ENCODE data around the gene PHEX. TPM values are rescaled to one million over a fixed set of nuclear protein-coding genes. Genes with fewer than 3 reads are reported as not detected.

PHEX gene
- total RNA-seq, 2 donors from 2014 or later = 0.24 to 0.37 TPM

DNA sequence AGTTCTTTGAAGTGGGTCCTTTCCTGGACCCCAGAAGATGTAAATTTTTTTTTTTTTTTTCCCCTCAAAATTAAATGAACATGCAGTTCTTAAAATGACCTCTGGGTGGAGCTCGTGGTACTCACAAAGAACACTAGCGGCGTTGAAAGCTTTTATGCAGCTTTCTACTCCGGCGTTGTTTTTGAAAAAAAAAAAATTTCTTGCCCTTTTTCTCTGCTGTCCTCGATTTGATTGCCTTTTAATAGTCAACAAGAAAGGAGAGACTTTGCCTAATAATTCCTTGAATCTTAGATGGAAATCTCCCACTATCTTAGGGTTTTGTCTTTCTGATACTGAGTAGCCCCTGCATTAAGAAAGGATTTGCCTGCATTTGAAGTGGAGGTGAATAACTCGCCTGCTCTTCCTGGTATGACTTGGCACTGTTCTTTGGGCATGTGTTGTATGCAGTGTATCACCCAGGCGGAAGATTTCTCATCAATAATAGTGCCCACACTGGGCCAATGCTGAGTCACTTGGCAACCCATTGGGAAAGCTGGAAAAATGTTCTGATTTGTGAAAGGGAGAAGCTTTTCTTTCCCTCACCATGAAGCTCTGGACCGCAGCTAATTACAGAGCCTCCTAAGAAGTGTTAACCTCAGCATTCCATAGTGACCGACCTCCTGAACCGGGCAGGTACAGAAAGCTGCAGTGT, 104.0 kb downstream of the PHEX start:
- H3K36me3 ChIP-seq (ENCODE audit: control insufficient read depth, insufficient read depth, low read length) = no peaks in the 10 kb centered on the region
- no peaks in the 10 kb centered on the region for H3K4me1 ChIP-seq (ENCODE audit: control insufficient read depth, insufficient read depth, low read length)
- Mint-ChIP-seq H3K4me1 (peaks cover 24% of the 10 kb centered on the region), H3K9me3 (no peaks in the 10 kb centered on the region), H3K27me3 (ENCODE audit: insufficient read depth) (peaks cover 3% of the 10 kb centered on the region), H3K36me3 (ENCODE audit: low read depth) (no peaks in the 10 kb centered on the region), H3K4me3 (no peak overlapping the region), H3K27ac (no peak overlapping the region)
- H3K9ac ChIP-seq (ENCODE audit: extremely low read depth, low read length, poor library complexity, severe bottlenecking) = no peak overlapping the region
- H3K27ac ChIP-seq (ENCODE audit: low read depth, low read length) = no peak overlapping the region
- 39% methylated on average over 11 of the region's 11 CpGs; no CpG with 5 or more reads in 1 of the 2 experiments for WGBS, 2 experiments (ENCODE audit: insufficient coverage in 1 of 2, insufficient read length in 1 of 2)
- no peaks in the 10 kb centered on the region for H3K9me3 ChIP-seq (ENCODE audit: control insufficient read depth, low read length)
- TF ChIP-seq CTCF (conservative IDR thresholded peaks at IDR 0.05) = peak; percentile 90
- no peak overlapping the region for H3K4me3 ChIP-seq (ENCODE audit: low read length)
- no peaks in the 10 kb centered on the region for H3K27me3 ChIP-seq (ENCODE audit: control insufficient read depth, insufficient read depth, low read length, poor library complexity, severe bottlenecking)
- DNase-seq = no peak

GRCh38 chrX:22136711-22137110, 104.6 kb downstream of the PHEX start:
- no peaks in the 10 kb centered on the region for H3K4me1 ChIP-seq (ENCODE audit: control insufficient read depth, insufficient read depth, low read length)
- no peak overlapping the region for H3K27ac Mint-ChIP-seq
- H3K9me3 ChIP-seq (ENCODE audit: control insufficient read depth, low read length) = no peaks in the 10 kb centered on the region
- H3K27me3 Mint-ChIP-seq (ENCODE audit: insufficient read depth) = peaks cover 3% of the 10 kb centered on the region
- 90 to 94% methylated on average over 2 to 5 of the region's 5 CpGs for WGBS, 2 experiments (ENCODE audit: insufficient coverage in 1 of 2, insufficient read length in 1 of 2)
- H3K36me3 Mint-ChIP-seq (ENCODE audit: low read depth) = no peaks in the 10 kb centered on the region
- DNase-seq = no peak
- H3K36me3 ChIP-seq (ENCODE audit: control insufficient read depth, insufficient read depth, low read length) = no peaks in the 10 kb centered on the region
- no peak overlapping the region for H3K4me3 Mint-ChIP-seq
- H3K9me3 Mint-ChIP-seq = no peaks in the 10 kb centered on the region
- H3K4me3 ChIP-seq (ENCODE audit: low read length) = no peak overlapping the region
- TF ChIP-seq CTCF (conservative IDR thresholded peaks at IDR 0.05) = no peak
- no peak overlapping the region for H3K9ac ChIP-seq (ENCODE audit: extremely low read depth, low read length, poor library complexity, severe bottlenecking)
- no peaks in the 10 kb centered on the region for H3K27me3 ChIP-seq (ENCODE audit: control insufficient read depth, insufficient read depth, low read length, poor library complexity, severe bottlenecking)
- H3K4me1 Mint-ChIP-seq = peaks cover 24% of the 10 kb centered on the region
- H3K27ac ChIP-seq (ENCODE audit: low read depth, low read length) = no peak overlapping the region

GRCh38 chrX:22139822-22140221, 107.7 kb downstream of the PHEX start:
- Histone ChIP-seq H3K36me3 (ENCODE audit: control insufficient read depth, insufficient read depth, low read length) (no peaks in the 10 kb centered on the region), H3K27ac (ENCODE audit: low read depth, low read length) (no peak overlapping the region), H3K9me3 (ENCODE audit: control insufficient read depth, low read length) (no peaks in the 10 kb centered on the region), H3K27me3 (ENCODE audit: control insufficient read depth, insufficient read depth, low read length, poor library complexity, severe bottlenecking) (no peaks in the 10 kb centered on the region), H3K9ac (ENCODE audit: extremely low read depth, low read length, poor library complexity, severe bottlenecking) (no peak overlapping the region), H3K4me1 (ENCODE audit: control insufficient read depth, insufficient read depth, low read length) (no peaks in the 10 kb centered on the region), H3K4me3 (ENCODE audit: low read length) (no peak overlapping the region)
- peaks cover 21% of the 10 kb centered on the region for H3K4me1 Mint-ChIP-seq
- no peaks in the 10 kb centered on the region for H3K9me3 Mint-ChIP-seq
- TF ChIP-seq CTCF (conservative IDR thresholded peaks at IDR 0.05) = no peak
- H3K4me3 Mint-ChIP-seq = no peak overlapping the region
- no peak for DNase-seq
- H3K27me3 Mint-ChIP-seq (ENCODE audit: insufficient read depth) = peaks cover 3% of the 10 kb centered on the region
- 100% methylated on average over 1 of the region's 1 CpG; no CpG with 5 or more reads in 1 of the 2 experiments for WGBS, 2 experiments (ENCODE audit: insufficient coverage in 1 of 2, insufficient read length in 1 of 2)
- H3K27ac Mint-ChIP-seq = no peak overlapping the region
- no peaks in the 10 kb centered on the region for H3K36me3 Mint-ChIP-seq (ENCODE audit: low read depth)

Measured in endodermal cell (in vitro differentiated cells).